Non-pigmented ciliary epithelial cell (primary cell): ENCODE data around the gene TMEM82.
"Not testable (repeated sequence)": the region's sequence is repeated elsewhere in the genome, so short reads cannot be mapped to it uniquely, and the experiment has no call there.

ENCODE experiments used
- DNase-seq: peaks from one replicate; pipeline ENCODE4 v3.0.0-alpha.2; 2010; ENCODE audit warnings: low read depth

TMEM82 gene

GRCh38 chr1:15742339-15742801 lies at the start of gene TMEM82:
TSS of gene TMEM82 (plus strand) at chr1:15742499. CDS start at chr1:15742560, 61 bp downstream.
- DNase-seq, result no peak

DNA sequence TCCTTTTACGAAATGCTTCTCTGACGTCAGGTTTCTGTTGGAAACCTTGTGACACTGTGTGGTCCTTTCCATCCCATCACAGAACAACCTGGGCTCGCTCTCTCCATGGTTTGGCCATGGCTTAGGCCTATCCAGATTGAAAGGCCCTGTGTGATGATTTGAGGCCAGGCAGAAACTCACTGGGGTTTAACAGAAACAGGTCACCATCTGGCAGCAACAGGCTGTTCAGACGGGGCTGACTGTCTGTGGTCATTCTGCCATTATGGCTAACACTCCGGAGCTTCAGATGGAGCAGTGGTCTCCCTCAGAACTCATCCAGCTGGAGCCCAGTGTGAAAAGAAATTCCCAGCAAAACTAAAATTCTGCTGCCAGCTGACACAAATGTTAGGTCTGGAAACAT lies 48.9 kb upstream of the TMEM82 start:
- DNase-seq, result no peak

DNA sequence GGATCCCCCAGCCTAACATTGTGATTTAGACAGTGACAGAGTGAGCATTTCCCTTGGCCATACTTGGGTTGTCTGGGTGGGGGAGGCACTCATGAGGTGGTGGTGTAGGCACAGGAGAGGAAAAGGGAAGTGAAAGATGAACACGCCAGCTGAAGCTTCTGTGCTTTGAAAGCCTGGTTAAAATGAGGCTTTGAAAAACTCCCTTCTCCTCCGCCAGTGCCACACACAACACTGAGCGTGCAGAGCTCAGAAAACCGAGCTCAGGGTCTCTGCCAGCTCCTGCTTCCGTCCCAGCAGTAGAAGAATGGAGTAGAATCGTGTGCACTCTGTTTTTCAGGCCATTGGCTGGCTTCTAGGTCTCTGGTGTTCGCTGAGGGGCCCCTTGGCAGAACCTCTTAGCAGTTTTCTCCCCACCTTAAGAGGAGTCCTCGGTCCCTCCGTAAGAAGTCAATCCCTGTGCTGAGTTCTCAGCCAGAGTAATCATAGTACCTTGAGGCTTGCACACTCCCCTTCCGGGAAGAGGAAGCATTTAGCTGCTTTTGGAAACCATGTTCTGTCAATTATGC lies 45.3 kb upstream of the TMEM82 start:
- DNase-seq, result no peak

DNA sequence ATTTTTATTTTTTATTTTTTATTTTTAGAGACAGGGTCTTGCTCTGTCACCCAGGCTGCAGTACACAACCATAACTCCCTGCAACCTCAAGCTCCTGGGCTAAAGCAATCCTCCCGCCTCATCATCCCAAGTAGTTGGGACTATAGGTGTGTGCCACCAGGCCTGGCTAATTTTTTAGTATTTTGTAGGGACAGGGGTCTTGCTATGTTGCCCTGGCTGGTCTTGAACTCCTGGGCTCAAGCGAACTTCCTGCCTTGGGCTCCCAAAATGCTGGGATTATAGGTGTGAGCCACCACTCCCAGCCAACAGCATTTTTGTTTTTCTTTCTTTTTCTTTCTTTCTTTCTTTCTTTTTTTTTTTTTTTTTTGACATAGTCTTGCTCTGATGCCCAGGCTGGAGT lies 44.1 kb upstream of the TMEM82 start:
- no peak for DNase-seq

- not testable (repeated sequence) for DNase-seq
These were observed 43.0 kb upstream of the TMEM82 start for GRCh38 chr1:15699321-15699720.

DNA sequence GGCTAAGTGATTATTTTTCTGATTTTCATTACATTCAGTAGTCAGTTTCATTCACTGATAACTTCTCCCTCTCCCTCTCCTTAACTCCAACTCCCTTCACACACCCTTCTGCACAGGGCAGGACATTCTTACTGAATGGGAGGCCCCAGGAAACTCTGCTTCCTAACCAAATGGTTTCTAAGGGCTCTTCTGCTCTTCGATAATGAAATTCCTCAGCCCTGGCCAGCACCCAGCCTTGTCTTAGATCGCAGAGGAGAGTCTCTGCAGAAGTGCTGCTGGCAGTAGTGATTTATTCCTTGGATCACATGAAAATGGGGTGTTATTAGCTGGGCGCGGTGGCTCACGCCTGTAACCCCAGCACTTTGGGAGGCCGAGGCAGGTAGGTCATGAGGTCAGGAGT lies 41.8 kb upstream of the TMEM82 start:
- DNase-seq, result no peak

DNA sequence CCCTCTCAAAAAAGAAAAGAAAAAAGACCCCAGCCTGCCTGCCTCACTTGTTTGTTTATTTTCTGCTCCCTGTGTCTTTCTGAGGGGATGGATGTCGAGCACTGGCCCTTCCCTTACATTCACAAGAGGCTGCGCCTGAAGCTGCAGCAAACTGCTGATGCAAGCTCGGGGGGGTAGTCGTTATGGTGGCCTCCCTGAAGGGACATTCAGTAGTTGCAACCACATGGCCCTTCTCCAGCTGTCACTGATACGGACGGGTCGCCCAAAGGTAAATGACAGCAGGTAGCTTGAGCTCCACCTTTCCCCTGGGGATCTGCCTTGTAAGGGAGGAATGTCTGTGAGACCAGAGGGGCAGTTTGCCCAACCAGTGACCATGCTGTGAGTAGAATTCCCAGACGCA lies 40.5 kb upstream of the TMEM82 start:
- no peak for DNase-seq

GRCh38 chr1:15702722-15703550 lies 39.4 kb upstream of the TMEM82 start:
- DNase-seq, result no peak

DNA sequence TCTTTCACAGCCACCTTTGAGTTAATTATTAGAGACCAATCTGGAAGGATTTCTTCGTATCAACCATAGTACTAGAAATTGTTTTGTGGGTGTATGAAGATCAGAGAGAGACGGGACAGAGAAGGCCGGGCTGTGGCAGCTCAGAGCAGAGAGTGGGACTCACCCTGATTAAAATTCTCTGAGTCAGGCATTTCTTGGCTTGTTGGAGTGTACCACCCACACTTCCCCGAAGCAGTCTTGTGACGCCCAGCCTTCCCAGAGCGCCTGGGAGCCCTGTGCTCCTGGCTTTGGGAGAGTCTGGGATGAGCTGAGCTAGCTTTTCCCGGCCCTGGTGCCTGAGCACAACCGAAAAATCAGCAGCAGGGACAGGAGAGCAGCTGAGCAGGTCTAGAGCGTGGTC lies 38.7 kb upstream of the TMEM82 start:
- DNase-seq, result peak; percentile 72

DNA sequence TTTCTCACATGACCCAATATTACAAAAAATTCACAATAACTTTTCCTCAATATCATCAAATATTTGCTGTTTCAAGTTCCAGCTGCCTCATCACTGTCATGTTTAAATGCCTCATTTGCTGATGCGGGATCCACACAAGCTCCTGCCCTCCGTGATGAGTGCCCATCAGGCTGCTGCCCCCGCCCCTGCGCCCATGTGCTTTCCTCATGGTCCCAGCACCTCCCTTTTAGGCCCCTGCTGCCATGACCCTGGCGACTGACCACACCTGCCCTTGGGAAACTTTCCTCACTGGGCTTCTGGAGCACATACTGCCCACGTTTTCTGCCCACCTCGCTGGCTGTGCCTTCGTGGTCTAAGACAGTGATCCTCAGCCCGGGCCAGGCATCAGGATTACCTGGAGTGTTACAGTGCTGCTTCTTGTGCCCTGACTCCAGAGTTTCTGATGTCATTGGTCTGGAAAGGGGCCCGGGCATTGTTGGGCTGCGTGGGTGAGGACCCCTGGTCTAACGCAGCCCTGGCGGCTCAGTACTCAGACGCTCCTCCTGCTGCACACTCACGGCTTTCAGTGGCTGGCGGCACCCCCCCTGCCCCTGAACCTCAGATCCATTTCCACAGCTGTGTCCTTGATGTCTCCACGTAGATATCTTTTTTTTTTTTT lies 37.6 kb upstream of the TMEM82 start:
- no peak for DNase-seq

- no peak for DNase-seq
These were observed 37.1 kb upstream of the TMEM82 start for GRCh38 chr1:15705184-15705566.

GRCh38 chr1:15706751-15707150 lies 35.5 kb upstream of the TMEM82 start:
- no peak for DNase-seq

DNA sequence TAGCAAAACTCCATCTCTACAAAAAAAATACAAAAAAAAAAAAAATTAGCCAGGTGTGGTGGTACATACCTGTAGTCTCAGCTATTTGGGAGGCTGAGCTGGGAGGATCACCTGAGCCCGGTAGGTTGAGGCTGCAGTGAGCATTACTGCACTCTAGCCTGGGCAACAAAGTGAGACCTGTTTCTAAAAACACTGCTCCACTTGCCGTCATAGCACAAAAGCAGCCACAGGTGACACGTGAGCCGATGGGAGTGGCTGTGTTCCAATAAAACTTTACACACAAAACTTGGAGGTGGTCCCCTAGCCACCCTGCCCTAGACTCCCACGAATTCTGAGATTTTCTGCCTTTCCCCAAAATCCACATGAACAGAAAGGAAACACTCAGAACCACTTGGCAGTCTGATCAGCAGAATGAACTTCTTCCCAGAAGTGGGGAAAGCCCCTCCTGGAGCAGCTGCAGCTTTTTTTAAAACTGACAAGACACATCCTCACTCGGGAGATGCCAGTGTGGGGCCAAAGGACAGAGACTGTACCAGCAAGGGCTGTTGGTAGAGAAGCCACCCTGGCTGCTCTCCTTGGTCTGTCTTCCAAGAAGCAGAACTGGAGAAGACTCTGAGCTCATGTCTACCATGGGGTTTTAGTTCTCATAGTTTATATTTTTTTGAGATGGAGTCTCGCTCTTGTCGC lies 34.9 kb upstream of the TMEM82 start:
- no peak for DNase-seq

DNA sequence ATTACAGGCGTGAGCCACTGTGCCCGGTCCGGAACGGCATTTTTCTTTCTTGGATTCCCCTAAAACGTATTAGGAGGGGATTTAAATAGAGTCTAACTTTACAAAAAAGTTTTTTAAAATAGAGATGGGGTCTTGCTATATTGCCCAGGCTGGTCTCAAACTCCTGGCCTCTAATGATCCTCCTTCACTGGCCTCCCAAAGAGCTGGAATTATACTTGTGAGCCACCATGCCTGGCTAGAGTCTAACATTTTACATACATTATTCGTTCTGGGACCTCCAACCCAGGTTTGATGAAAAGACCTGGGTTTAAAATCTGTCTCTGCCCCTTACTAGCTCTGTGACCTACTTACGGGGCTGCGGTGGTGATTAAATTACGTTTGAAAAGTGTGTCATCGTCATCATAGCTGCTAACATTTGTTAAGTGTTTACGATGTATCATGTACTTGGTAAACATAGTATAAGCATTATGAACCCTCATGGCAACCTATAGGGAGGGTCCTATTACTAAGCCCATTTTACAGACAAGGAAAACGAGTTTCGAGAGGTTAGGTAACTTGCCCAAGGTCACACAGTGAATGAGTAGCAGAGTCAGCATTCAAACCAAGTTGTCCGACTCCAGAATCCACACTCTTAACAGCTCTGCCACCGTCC lies 33.7 kb upstream of the TMEM82 start:
- no peak for DNase-seq

GRCh38 chr1:15709226-15709625 lies 33.1 kb upstream of the TMEM82 start:
- no peak for DNase-seq

DNA sequence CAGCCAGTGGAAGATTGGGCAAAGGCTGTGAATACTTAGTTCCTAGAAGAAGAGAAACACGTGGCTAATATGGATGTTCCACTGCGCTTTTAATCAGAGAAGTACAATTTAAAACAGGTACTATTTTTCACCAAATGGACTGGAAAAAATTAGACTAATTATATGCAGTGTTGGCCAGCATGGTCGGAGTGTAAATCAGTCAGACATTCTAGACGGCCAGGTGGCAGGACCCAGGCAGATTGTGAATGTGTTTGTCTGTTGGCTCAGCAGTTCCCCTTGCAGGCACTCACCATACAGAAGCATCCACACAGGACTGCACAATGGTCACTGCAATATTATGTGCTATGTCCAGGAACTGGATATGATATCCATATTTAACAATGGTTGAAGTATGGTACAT lies 30.1 kb upstream of the TMEM82 start:
- DNase-seq, result no peak

DNA sequence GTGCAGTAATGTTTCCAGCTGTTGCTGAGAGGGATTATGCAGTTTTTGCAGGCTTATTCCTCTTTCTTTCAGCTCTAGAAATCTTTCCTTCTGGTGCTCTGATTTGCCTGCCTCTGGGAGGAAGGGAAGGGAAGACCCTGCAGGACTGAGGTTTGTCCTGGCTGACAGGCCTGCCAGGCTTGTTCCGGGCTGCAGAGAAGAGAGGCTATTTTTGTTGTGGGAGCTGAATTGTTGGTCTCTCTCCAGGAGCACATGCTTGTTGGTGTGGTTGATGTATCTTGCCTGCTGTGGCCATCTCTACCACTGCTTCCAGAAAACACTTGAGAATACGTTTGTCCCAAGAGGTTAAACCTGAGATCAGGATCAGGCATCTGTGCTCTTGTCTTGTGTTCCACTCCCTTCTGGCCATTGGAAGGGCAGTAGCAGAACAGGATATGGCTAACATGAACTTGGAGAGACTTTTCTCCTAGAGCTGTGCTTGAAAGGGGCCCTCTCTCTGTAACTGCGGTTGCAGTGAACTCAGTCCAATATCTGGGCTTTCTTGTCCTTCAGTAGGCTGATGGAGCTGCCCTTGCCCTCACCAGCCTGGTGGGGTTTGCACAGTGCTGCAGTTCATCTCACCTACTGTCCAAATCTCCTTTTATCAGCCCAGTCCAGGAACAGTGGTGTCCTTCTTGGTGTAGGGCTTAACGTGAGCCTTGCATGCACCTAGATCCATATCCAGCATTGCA lies 27.7 kb upstream of the TMEM82 start:
- no peak for DNase-seq

- DNase-seq, result no peak
These were observed 24.7 kb upstream of the TMEM82 start for GRCh38 chr1:15717418-15718125.

- no peak for DNase-seq
These were observed 24.1 kb upstream of the TMEM82 start for GRCh38 chr1:15718199-15718601.

DNA sequence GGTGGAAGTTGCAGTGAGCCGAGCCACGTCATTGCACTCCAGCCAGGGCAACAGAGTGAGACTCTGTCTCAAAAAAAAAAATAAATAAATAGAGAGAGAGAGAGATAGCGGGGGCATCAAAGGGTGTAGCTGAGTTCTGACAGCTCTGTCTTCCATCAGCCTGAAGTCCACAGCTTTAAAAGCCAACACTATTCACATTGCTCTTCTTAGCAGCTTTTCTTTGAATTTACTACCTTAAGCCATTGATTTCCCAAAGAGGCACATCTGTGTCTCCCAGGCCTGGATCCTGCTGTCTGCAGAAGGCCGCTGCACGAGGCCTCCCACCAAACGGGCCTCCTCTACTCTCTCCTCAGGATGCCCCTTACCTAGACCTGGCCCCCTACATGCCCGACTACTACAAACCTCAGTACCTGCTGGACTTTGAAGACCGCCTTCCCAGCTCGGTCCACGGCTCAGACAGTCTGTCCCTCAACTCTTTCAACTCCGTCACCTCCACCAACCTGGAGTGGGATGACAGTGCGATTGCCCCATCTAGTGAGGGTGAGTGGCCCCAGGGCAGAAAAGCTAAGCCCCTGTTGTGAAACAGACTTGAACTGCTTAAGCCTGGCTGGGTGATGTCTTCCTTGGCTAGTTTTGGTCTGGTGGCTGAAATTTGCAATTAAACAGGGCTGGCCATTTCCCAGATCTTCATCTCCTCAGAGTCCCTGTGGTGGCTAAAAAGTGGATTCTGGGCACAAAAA lies 22.7 kb upstream of the TMEM82 start:
- no peak for DNase-seq
